GM18526 (cell line): ENCODE measurements around the gene GLS.

Experiments used
- POLR2A ChIP-seq: IDR thresholded peaks from 3 replicates; pipeline ENCODE4 v1.6.1; 2011; ENCODE audit not compliant: insufficient read length; ENCODE audit errors: extremely low read depth

Gene GLS

GRCh38 chr2:191001624-191002023 lies 121.0 kb downstream of the GLS start:
- TF ChIP-seq POLR2A = no peak

- TF ChIP-seq POLR2A = no peak
Measured at GRCh38 chr2:191003405-191004309, 123.0 kb downstream of the GLS start.

- TF ChIP-seq POLR2A = no peak
Measured at GRCh38 chr2:191006297-191006696, 125.7 kb downstream of the GLS start.

- TF ChIP-seq POLR2A = no peak
Measured at GRCh38 chr2:191006997-191007783, 126.6 kb downstream of the GLS start.

- no peak for TF ChIP-seq POLR2A
Measured at GRCh38 chr2:191008286-191008685, 127.7 kb downstream of the GLS start.

GRCh38 chr2:191009541-191010374 lies 129.1 kb downstream of the GLS start:
- TF ChIP-seq POLR2A = peak; percentile 12

GRCh38 chr2:191010887-191011885 lies 130.6 kb downstream of the GLS start:
- peak; percentile 29 for TF ChIP-seq POLR2A

- TF ChIP-seq POLR2A = peak; percentile 19
Measured at GRCh38 chr2:191012346-191012745, 131.7 kb downstream of the GLS start.

- peak; percentile 15 for TF ChIP-seq POLR2A
Measured at GRCh38 chr2:191012845-191013681, 132.4 kb downstream of the GLS start.

GRCh38 chr2:191013682-191013931 lies 133.0 kb downstream of the GLS start:
- TF ChIP-seq POLR2A = no peak

- peak; percentile 100 for TF ChIP-seq POLR2A
Measured at GRCh38 chr2:191013932-191014652, 133.5 kb downstream of the GLS start, which contains the start of gene STAT1. Gene STAT1 (minus strand): TSS chr2:191014171. CDS start chr2:191010003, 4,168 bp downstream.

GRCh38 chr2:191014653-191015020 lies 134.0 kb downstream of the GLS start:
- TF ChIP-seq POLR2A = no peak
